LNCAP (cell line): Measurements from ENCODE around the gene COL13A1.

Experiments used
- CTCF ChIP-seq: fragments of 450-650 bp; IDR thresholded peaks from 2 replicates; pipeline ENCODE4 v1.5.1; 2017; ENCODE audit warnings: mild to moderate bottlenecking

COL13A1 gene

GRCh38 chr10:69819716-69820506 is 18.2 kb downstream of the COL13A1 start:
- TF ChIP-seq CTCF, result no peak

- TF ChIP-seq CTCF, result no peak
Measured at GRCh38 chr10:69820817-69821216, 19.1 kb downstream of the COL13A1 start.

GRCh38 chr10:69825604-69826003 is 23.9 kb downstream of the COL13A1 start:
- no peak for TF ChIP-seq CTCF

- TF ChIP-seq CTCF, result no peak
Measured at GRCh38 chr10:69826094-69826493, 24.4 kb downstream of the COL13A1 start.

- no peak for TF ChIP-seq CTCF
Measured at GRCh38 chr10:69826789-69827554, 25.3 kb downstream of the COL13A1 start.

GRCh38 chr10:69828144-69828870 is 26.6 kb downstream of the COL13A1 start:
- no peak for TF ChIP-seq CTCF

GRCh38 chr10:69829775-69830174 is 28.1 kb downstream of the COL13A1 start:
- no peak for TF ChIP-seq CTCF
